Stimulated activated CD4-positive, alpha-beta T cell treated with anti-CD3 and anti-CD28 coated beads, Interleukin-15, amount 100 ng/mL, for 24 hours (primary cell): ENCODE measurements around the gene PTGES3.

Experiments
- DNase-seq: peaks from one replicate; pipeline ENCODE4 v3.0.0-alpha.2; 2020

Gene PTGES3

DNA sequence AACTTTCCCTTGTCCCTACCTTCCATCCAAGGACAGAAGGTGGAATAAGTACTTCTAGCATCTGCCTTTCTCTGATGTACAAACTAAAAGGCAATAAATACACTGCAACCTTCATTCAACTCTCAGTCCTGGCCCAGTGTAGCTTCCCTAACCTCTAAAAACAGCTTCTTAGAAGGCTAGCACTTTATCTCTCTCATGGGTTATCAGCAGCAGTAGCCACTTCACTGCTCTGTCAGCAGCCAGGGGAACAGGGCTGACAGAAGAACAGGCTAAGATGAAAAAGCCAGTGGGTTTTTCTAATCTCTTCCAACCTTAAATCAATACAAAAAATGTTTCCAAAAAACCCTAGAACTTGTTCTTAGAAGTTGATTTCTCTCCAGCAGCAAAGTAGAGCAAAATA lies 71.2 kb downstream of the PTGES3 start:
- DNase-seq = no peak

- no peak for DNase-seq
Measured at GRCh38 chr12:56616244-56616643, 71.8 kb downstream of the PTGES3 start.

DNA sequence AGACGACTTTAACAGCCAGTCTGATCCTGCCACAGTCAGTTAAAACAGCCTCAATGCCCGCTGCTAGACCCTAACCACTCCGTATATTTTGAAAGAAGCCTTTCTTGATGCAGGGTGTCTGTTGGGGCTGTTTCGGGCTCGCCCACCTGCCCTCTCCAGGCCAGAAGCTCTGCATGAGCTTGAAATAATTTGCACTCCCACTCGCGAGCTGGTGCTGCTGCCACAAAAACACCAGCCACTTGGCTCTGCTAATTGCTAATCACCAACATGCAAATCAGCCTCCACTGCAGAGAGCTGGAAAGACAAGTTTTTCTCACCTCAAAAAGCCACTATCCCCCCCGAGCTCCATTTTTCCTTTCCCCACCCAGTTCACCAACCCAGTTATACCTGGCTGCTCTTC lies 73.5 kb downstream of the PTGES3 start:
- DNase-seq = no peak
